ENCODE data around the gene DEPDC5. TPM values are rescaled to one million over a fixed set of nuclear protein-coding genes. Genes with fewer than 3 reads are reported as not detected.

DEPDC5 gene
- total RNA-seq, 1 experiment from 2014 or later: 28.1 TPM

- H4K20me1 ChIP-seq (ENCODE audit: insufficient read depth): no peaks in the 10 kb centered on the region
- CTCF ChIA-PET: no interaction called here
- POLR2A ChIA-PET (ENCODE audit: unreplicated experiment): no interaction called here
- TF ChIP-seq EZH2 (IDR thresholded peaks at IDR 0.05; ENCODE audit: low read depth) (no peak), CTCF (conservative IDR thresholded peaks at IDR 0.05) (no peak)
- H3K9me2 ChIP-seq (ENCODE audit: insufficient read depth): no peaks in the 10 kb centered on the region
- H3K36me3 ChIP-seq (ENCODE audit: low read depth): peaks cover 7% of the 10 kb centered on the region; the same call in 1 of the 2 replicates
- no TSS peak for BruUV-seq (replicated peaks)
- intact Hi-C loops (cut with micrococcal nuclease; ENCODE audit: unreplicated experiment): no loop called here
- H3F3A ChIP-seq (ENCODE audit: insufficient read depth, low read depth): no peaks in the 10 kb centered on the region
- no peak overlapping the region for H3K4me2 ChIP-seq
- no peaks in the 10 kb centered on the region for H3K79me2 ChIP-seq (ENCODE audit: low read depth)
- no peak overlapping the region for H3K27ac ChIP-seq
- no peak for DNase-seq
- H3K4me1 ChIP-seq (replicated peaks; ENCODE audit: insufficient read depth): no peaks in the 10 kb centered on the region
- no peak overlapping the region for H3K4me3 ChIP-seq
- no peaks in the 10 kb centered on the region for H3K9me3 ChIP-seq (ENCODE audit: insufficient read depth, low read depth)
- no peak overlapping the region for H2AFZ ChIP-seq
- H3K27me3 ChIP-seq (ENCODE audit: insufficient read depth, low read depth): no peaks in the 10 kb centered on the region
These were observed 152.3 kb downstream of the DEPDC5 start for GRCh38 chr22:31906086-31906485.

- Histone ChIP-seq H3K9me2 (ENCODE audit: insufficient read depth) (no peaks in the 10 kb centered on the region), H4K20me1 (ENCODE audit: insufficient read depth) (no peaks in the 10 kb centered on the region), H3K36me3 (ENCODE audit: low read depth) (peaks cover 5% of the 10 kb centered on the region; the same call in 1 of the 2 replicates), H3K79me2 (ENCODE audit: low read depth) (no peaks in the 10 kb centered on the region), H3F3A (ENCODE audit: insufficient read depth, low read depth) (peaks cover 3% of the 10 kb centered on the region; the same call in 1 of the 2 replicates), H3K27me3 (ENCODE audit: insufficient read depth, low read depth) (no peaks in the 10 kb centered on the region), H3K4me2 (no peak overlapping the region), H3K27ac (no peak overlapping the region), H3K4me3 (no peak overlapping the region), H2AFZ (no peak overlapping the region), H3K4me1 (replicated peaks; ENCODE audit: insufficient read depth) (0 out of 2 replicates have a peak, but pooled peaks cover 1% of the 10 kb centered on the region), H3K9me3 (ENCODE audit: insufficient read depth, low read depth) (no peaks in the 10 kb centered on the region)
- ChIA-PET POLR2A (ENCODE audit: unreplicated experiment) (no interaction called here), CTCF (no interaction called here)
- intact Hi-C loops (cut with micrococcal nuclease; ENCODE audit: unreplicated experiment): no loop called here
- TF ChIP-seq EZH2 (IDR thresholded peaks at IDR 0.05; ENCODE audit: low read depth): no peak
- no peak for TF ChIP-seq CTCF (conservative IDR thresholded peaks at IDR 0.05)
- BruUV-seq (replicated peaks): no TSS peak
- DNase-seq: no peak
These were observed 152.8 kb downstream of the DEPDC5 start for GRCh38 chr22:31906569-31906968.

GRCh38 chr22:31909977-31910376 is 156.2 kb downstream of the DEPDC5 start:
- no peaks in the 10 kb centered on the region for H3K79me2 ChIP-seq (ENCODE audit: low read depth)
- no peak overlapping the region for H3K27ac ChIP-seq
- CTCF ChIA-PET: no interaction called here
- H3K27me3 ChIP-seq (ENCODE audit: insufficient read depth, low read depth): no peaks in the 10 kb centered on the region
- peaks cover 5% of the 10 kb centered on the region; the same call in 1 of the 2 replicates for H3F3A ChIP-seq (ENCODE audit: insufficient read depth, low read depth)
- H3K4me3 ChIP-seq: no peak overlapping the region
- intact Hi-C loops (cut with micrococcal nuclease; ENCODE audit: unreplicated experiment): no loop called here
- TF ChIP-seq CTCF (conservative IDR thresholded peaks at IDR 0.05) (no peak), EZH2 (IDR thresholded peaks at IDR 0.05; ENCODE audit: low read depth) (no peak)
- H2AFZ ChIP-seq: no peak overlapping the region
- DNase-seq: no peak
- no peaks in the 10 kb centered on the region for H4K20me1 ChIP-seq (ENCODE audit: insufficient read depth)
- no peak overlapping the region for H3K4me2 ChIP-seq
- BruUV-seq (replicated peaks): no TSS peak
- 0 out of 2 replicates have a peak, but pooled peaks cover 3% of the 10 kb centered on the region for H3K4me1 ChIP-seq (replicated peaks; ENCODE audit: insufficient read depth)
- H3K9me3 ChIP-seq (ENCODE audit: insufficient read depth, low read depth): no peaks in the 10 kb centered on the region
- POLR2A ChIA-PET (ENCODE audit: unreplicated experiment): no interaction called here
- H3K9me2 ChIP-seq (ENCODE audit: insufficient read depth): no peaks in the 10 kb centered on the region
- H3K36me3 ChIP-seq (ENCODE audit: low read depth): no peaks in the 10 kb centered on the region

Measured in PC-9 (cell line).